Sigmoid colon (tissue), 4 donors: ENCODE results near the gene ADH5.

Experiments
- CTCF ChIP-seq, 4 experiments: fragments of 450-650 bp in 3 of 4; fragments of 200-600 bp in 1 of 4; IDR thresholded peaks; one replicate each; pipeline ENCODE4 v1.5.1; 2016 to 2019; ENCODE audit warnings: antibody characterized with exemption in 4 of 4, mild to moderate bottlenecking in 3 of 4, moderate library complexity in 2 of 4
- EP300 ChIP-seq, 4 donors: sonication (generic); formaldehyde crosslinking; IDR thresholded peaks; one replicate each; pipeline ENCODE4 v1.6.1; 2017; ENCODE audit warnings: antibody characterized with exemption in 4 of 4
- POLR2A ChIP-seq, 2 donors: fragments of 450-650 bp; IDR thresholded peaks; one replicate each; pipeline ENCODE4 v1.6.1; 2016; ENCODE audit warnings: antibody characterized with exemption in 2 of 2, mild to moderate bottlenecking in 2 of 2, moderate library complexity in 2 of 2
- POLR2AphosphoS5 ChIP-seq, 4 donors: sonication (generic); formaldehyde crosslinking; IDR thresholded peaks; one replicate each; pipeline ENCODE4 v1.6.1; 2017; ENCODE audit warnings: antibody characterized with exemption in 4 of 4

DNA sequence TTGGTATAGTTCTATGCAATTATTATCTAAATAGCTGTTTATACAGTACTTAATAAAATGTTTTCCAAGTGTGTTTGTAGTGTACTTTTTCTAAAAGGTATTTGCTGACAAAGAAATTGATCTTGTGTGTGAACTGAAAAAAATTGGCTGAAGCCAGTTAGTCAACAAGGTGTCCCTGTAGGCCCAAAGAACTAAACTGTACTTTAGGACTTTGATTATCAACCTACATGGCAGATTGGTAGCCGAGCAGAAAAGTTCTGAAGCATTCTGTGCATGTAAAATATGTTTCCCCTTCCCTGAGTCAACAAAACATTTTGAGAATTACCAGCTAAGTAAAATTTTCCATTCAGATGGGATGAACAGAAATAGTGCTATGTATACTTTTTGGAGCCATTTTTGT, 21.0 kb downstream of the ADH5 start:
- no peak for TF ChIP-seq EP300 (IDR thresholded peaks at IDR 0.05)
- TF ChIP-seq CTCF (IDR thresholded peaks at IDR 0.05) = no peak
- TF ChIP-seq POLR2AphosphoS5 (IDR thresholded peaks at IDR 0.05) = no peak
- TF ChIP-seq POLR2A (IDR thresholded peaks at IDR 0.05) = no peak
